Liver (tissue), 9 donors: ENCODE data around the gene UGT1A10. TPM values are rescaled to one million over a fixed set of nuclear protein-coding genes. Genes with fewer than 3 reads are reported as not detected.

Source experiments
- DNase-seq: peaks from one replicate; pipeline ENCODE4 v3.0.0-alpha.2; 2017; ENCODE audit warnings: low spot score
- H3K27ac ChIP-seq, 2 donors: one replicate each; pipeline ENCODE4 v1.7.0; 2013; ENCODE audit warnings: inconsistent platforms in 2 of 2, low read length in 2 of 2, control low read depth in 1 of 2, low read depth in 1 of 2, mild to moderate bottlenecking in 1 of 2
- H3K27me3 ChIP-seq, 4 donors: one replicate each; pipeline versions ENCODE4 v1.6.1 to v1.7.0; 2013; ENCODE audit warnings: low read length in 3 of 4, inconsistent platforms in 1 of 4, mild to moderate bottlenecking in 1 of 4, moderate library complexity in 1 of 4; ENCODE audit not compliant: control insufficient read depth in 4 of 4, insufficient read depth in 4 of 4
- H3K36me3 ChIP-seq, 4 donors: one replicate each; pipeline versions ENCODE4 v1.6.1 to v1.7.0; 2013; ENCODE audit warnings: low read length in 3 of 4, mild to moderate bottlenecking in 3 of 4, low read depth in 1 of 4, moderate library complexity in 1 of 4; ENCODE audit not compliant: control insufficient read depth in 4 of 4, insufficient read depth in 3 of 4
- H3K4me1 ChIP-seq, 4 donors: one replicate each; pipeline versions ENCODE4 v1.6.1 to v1.7.0; 2013; ENCODE audit warnings: low read length in 3 of 4, mild to moderate bottlenecking in 3 of 4, moderate library complexity in 1 of 4; ENCODE audit not compliant: control insufficient read depth in 4 of 4, insufficient read depth in 4 of 4
- H3K4me3 ChIP-seq, 3 donors: one replicate each; pipeline versions ENCODE4 v1.6.1 to v1.7.0; 2013; ENCODE audit warnings: low read length in 3 of 3, control low read depth in 1 of 3, low read depth in 1 of 3, mild to moderate bottlenecking in 1 of 3
- H3K9ac ChIP-seq, 2 donors: one replicate each; pipeline ENCODE4 v1.7.0; 2013; ENCODE audit warnings: low read length in 2 of 2, mild to moderate bottlenecking in 2 of 2, moderate library complexity in 2 of 2, control low read depth in 1 of 2, low read depth in 1 of 2
- H3K9me3 ChIP-seq, 4 donors: one replicate each; pipeline versions ENCODE4 v1.6.1 to v1.7.0; 2013; ENCODE audit warnings: low read length in 3 of 4; ENCODE audit not compliant: control insufficient read depth in 4 of 4
- EGR1 ChIP-seq, 2 donors: IDR thresholded peaks; 2 replicates each; pipeline ENCODE4 v1.6.1; 2016 to 2018; ENCODE audit warnings: antibody characterized with exemption in 2 of 2, low read depth in 2 of 2
- FOXA1 ChIP-seq: IDR thresholded peaks from 2 replicates; pipeline ENCODE4 v1.6.1; 2016; ENCODE audit warnings: antibody characterized with exemption
- FOXA2 ChIP-seq: IDR thresholded peaks from 2 replicates; pipeline ENCODE4 v1.6.1; 2016; ENCODE audit warnings: antibody characterized with exemption
- GABPA ChIP-seq, 2 donors: IDR thresholded peaks in 1 of 2; conservative IDR thresholded peaks in 1 of 2; 2 replicates each; pipeline ENCODE4 v1.6.1; 2016; ENCODE audit warnings: antibody characterized with exemption in 2 of 2, mild to moderate bottlenecking in 1 of 2, moderate library complexity in 1 of 2
- HNF4G ChIP-seq: IDR thresholded peaks from 2 replicates; pipeline ENCODE4 v1.6.1; 2016; ENCODE audit warnings: antibody characterized with exemption
- JUND ChIP-seq, 2 donors: IDR thresholded peaks; 2 replicates each; pipeline ENCODE4 v1.6.1; 2016; ENCODE audit warnings: antibody characterized with exemption in 2 of 2
- NR2F2 ChIP-seq: IDR thresholded peaks from 2 replicates; pipeline ENCODE4 v1.6.1; 2016; ENCODE audit warnings: antibody characterized with exemption
- RAD21 ChIP-seq, 2 donors: IDR thresholded peaks; 2 replicates each; pipeline ENCODE4 v1.6.1; 2016; ENCODE audit warnings: antibody characterized with exemption in 2 of 2, mild to moderate bottlenecking in 2 of 2
- RXRA ChIP-seq, 2 donors: IDR thresholded peaks; 2 replicates each; pipeline ENCODE4 v1.6.1; 2017 to 2018; ENCODE audit warnings: antibody characterized with exemption in 2 of 2, mild to moderate bottlenecking in 1 of 2
- SP1 ChIP-seq: IDR thresholded peaks from 2 replicates; pipeline ENCODE4 v1.6.1; 2018; ENCODE audit warnings: antibody characterized with exemption, mild to moderate bottlenecking
- TAF1 ChIP-seq: conservative IDR thresholded peaks from 2 replicates; pipeline ENCODE4 v1.6.1; 2016; ENCODE audit warnings: antibody characterized with exemption, mild to moderate bottlenecking
- YY1 ChIP-seq: IDR thresholded peaks from 2 replicates; pipeline ENCODE4 v1.6.1; 2016; ENCODE audit warnings: antibody characterized with exemption, mild to moderate bottlenecking
- WGBS: extraction: QIAGEN DNeasy Blood & Tissue Kit; methylation state at CpG from one replicate; pipeline ENCODE4 v1.1.7; 2013; 5-methylcytosine and 5-hydroxymethylcytosine counted together
- polyA plus RNA-seq, 2 donors: library from polyadenylated mRNA; stranded (reverse) in 1 of 2; unstranded in 1 of 2; fragments of 200-250 nt in 1 of 2; fragments of >200 nt in 1 of 2; fragmentation: Nextera tagmentation in 1 of 2; extraction: Ambion mirVana in 1 of 2; gene quantifications; one replicate each; pipeline versions ENCODE4 v1.2.1 to v1.2.3, GENCODE V29; 2013 to 2015
- total RNA-seq, 2 donors: library from RNA; depleted of rRNA; stranded (reverse); fragments of >200 nt; gene quantifications; one replicate each; pipeline ENCODE4 v1.2.3, GENCODE V29; 2014
- TF ChIP-seq, protein P1 (sequence below): IDR thresholded peaks from 2 replicates; pipeline ENCODE4 v1.6.1; 2016; ENCODE audit warnings: antibody characterized with exemption
- TF ChIP-seq, protein P2 (sequence below): IDR thresholded peaks from 2 replicates; pipeline ENCODE4 v1.6.1; 2016; ENCODE audit warnings: antibody characterized with exemption, mild to moderate bottlenecking
- TF ChIP-seq, protein P3 (sequence below): fragments of 150-350 bp; IDR thresholded peaks from 2 replicates; pipeline ENCODE4 v1.5.1; 2017; ENCODE audit warnings: improper control_type of control experiment, low read depth, low read length; ENCODE audit not compliant: missing input control
- TF ChIP-seq, protein P4 (sequence below): IDR thresholded peaks from 2 replicates; pipeline ENCODE4 v1.6.1; 2016; ENCODE audit warnings: antibody characterized with exemption
- donor health status: healthy.
- donor health status: healthy.
- donor health status: healthy.
- donor health status: healthy.
- donor health status: healthy.

UGT1A10 gene
- total and polyA plus RNA-seq, 4 donors, result 0.08 TPM; not detected in 2

DNA sequence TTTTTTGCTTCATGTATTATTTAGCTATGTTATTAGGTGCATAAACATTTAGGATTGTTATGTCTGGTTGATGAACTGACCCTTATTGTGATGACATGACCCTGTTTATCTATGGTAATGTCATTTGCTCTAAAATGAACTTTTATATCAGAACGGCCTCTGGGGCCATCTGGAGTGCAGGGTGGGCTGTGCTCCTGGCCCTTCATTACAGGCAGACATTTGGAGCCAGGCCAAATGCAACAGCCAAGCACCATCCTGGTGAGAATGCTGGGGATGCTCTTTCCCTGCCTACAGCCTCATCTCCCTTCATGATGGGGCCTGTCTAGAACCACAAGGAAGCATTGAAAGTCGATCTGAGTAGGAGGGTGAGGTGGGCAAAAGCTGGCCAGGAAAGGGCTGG lies 180.1 kb downstream of the UGT1A10 start:
- no peak for TF ChIP-seq EGR1 (IDR thresholded peaks at IDR 0.05; ENCODE audit: low read depth in 2 of 2)
- TF ChIP-seq JUND (IDR thresholded peaks at IDR 0.05), result no peak
- TF ChIP-seq HNF4G, result no peak
- TF ChIP-seq GABPA (IDR thresholded peaks at IDR 0.05 in 1 of 2, conservative IDR thresholded peaks at IDR 0.05 in 1 of 2), result no peak
- TF ChIP-seq, protein P1, sequence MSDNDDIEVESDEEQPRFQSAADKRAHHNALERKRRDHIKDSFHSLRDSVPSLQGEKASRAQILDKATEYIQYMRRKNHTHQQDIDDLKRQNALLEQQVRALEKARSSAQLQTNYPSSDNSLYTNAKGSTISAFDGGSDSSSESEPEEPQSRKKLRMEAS, result no peak
- TF ChIP-seq TAF1, result no peak
- no peak for TF ChIP-seq RXRA (IDR thresholded peaks at IDR 0.05)
- no peak for TF ChIP-seq NR2F2
- TF ChIP-seq SP1, result no peak
- TF ChIP-seq, protein P2, sequence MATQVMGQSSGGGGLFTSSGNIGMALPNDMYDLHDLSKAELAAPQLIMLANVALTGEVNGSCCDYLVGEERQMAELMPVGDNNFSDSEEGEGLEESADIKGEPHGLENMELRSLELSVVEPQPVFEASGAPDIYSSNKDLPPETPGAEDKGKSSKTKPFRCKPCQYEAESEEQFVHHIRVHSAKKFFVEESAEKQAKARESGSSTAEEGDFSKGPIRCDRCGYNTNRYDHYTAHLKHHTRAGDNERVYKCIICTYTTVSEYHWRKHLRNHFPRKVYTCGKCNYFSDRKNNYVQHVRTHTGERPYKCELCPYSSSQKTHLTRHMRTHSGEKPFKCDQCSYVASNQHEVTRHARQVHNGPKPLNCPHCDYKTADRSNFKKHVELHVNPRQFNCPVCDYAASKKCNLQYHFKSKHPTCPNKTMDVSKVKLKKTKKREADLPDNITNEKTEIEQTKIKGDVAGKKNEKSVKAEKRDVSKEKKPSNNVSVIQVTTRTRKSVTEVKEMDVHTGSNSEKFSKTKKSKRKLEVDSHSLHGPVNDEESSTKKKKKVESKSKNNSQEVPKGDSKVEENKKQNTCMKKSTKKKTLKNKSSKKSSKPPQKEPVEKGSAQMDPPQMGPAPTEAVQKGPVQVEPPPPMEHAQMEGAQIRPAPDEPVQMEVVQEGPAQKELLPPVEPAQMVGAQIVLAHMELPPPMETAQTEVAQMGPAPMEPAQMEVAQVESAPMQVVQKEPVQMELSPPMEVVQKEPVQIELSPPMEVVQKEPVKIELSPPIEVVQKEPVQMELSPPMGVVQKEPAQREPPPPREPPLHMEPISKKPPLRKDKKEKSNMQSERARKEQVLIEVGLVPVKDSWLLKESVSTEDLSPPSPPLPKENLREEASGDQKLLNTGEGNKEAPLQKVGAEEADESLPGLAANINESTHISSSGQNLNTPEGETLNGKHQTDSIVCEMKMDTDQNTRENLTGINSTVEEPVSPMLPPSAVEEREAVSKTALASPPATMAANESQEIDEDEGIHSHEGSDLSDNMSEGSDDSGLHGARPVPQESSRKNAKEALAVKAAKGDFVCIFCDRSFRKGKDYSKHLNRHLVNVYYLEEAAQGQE, result no peak
- TF ChIP-seq FOXA2, result no peak
- TF ChIP-seq FOXA1, result no peak
- TF ChIP-seq, protein P3, sequence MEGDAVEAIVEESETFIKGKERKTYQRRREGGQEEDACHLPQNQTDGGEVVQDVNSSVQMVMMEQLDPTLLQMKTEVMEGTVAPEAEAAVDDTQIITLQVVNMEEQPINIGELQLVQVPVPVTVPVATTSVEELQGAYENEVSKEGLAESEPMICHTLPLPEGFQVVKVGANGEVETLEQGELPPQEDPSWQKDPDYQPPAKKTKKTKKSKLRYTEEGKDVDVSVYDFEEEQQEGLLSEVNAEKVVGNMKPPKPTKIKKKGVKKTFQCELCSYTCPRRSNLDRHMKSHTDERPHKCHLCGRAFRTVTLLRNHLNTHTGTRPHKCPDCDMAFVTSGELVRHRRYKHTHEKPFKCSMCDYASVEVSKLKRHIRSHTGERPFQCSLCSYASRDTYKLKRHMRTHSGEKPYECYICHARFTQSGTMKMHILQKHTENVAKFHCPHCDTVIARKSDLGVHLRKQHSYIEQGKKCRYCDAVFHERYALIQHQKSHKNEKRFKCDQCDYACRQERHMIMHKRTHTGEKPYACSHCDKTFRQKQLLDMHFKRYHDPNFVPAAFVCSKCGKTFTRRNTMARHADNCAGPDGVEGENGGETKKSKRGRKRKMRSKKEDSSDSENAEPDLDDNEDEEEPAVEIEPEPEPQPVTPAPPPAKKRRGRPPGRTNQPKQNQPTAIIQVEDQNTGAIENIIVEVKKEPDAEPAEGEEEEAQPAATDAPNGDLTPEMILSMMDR, result no peak
- TF ChIP-seq, protein P4, sequence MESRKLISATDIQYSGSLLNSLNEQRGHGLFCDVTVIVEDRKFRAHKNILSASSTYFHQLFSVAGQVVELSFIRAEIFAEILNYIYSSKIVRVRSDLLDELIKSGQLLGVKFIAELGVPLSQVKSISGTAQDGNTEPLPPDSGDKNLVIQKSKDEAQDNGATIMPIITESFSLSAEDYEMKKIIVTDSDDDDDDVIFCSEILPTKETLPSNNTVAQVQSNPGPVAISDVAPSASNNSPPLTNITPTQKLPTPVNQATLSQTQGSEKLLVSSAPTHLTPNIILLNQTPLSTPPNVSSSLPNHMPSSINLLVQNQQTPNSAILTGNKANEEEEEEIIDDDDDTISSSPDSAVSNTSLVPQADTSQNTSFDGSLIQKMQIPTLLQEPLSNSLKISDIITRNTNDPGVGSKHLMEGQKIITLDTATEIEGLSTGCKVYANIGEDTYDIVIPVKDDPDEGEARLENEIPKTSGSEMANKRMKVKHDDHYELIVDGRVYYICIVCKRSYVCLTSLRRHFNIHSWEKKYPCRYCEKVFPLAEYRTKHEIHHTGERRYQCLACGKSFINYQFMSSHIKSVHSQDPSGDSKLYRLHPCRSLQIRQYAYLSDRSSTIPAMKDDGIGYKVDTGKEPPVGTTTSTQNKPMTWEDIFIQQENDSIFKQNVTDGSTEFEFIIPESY, result no peak
- no peak for TF ChIP-seq RAD21 (IDR thresholded peaks at IDR 0.05)
- no peak for TF ChIP-seq YY1

DNA sequence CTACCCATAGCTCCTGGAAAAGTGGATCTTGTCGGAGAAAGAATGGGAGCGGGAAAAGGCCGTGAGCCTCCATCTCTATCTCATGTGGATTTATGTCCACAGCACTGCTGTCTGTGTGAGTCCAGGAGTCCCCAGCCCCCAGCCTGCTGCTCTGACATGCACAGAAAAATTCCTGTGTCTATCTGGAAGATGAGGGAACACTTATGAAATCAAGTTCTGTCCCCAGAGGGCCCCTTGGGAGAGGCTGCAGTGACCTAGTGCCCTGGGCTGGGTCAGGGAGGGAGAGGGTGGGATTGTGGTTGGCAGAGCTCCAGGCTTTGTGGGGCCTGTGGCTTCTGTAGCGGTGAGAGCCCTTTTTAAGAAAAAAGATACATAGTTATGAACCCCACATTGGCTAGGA lies 180.5 kb downstream of the UGT1A10 start:
- Histone ChIP-seq H3K27me3 (no peaks in the 10 kb centered on the region), H3K4me1 (peaks cover 2 to 15% (median 7%) of the 10 kb centered on the region in 4 donors), H3K27ac (no peak overlapping the region), H3K9me3 (no peaks in the 10 kb centered on the region), H3K36me3 (no peaks in the 10 kb centered on the region), H3K4me3 (no peak overlapping the region), H3K9ac (no peak overlapping the region)
- 94% methylated on average over 4 of the region's 4 CpGs for WGBS
- DNase-seq, result no peak
- TF ChIP-seq EGR1 (IDR thresholded peaks at IDR 0.05; ENCODE audit: low read depth in 2 of 2) (no peak), RAD21 (IDR thresholded peaks at IDR 0.05) (no peak), FOXA2 (no peak)
- TF ChIP-seq, protein P3, result no peak
- TF ChIP-seq, protein P4, result no peak

More for the DNA sequence above, 180.1 kb downstream of the UGT1A10 start:
- H3K27me3 ChIP-seq, result no peaks in the 10 kb centered on the region
- H3K9ac ChIP-seq, result no peak overlapping the region
- WGBS, result 78% methylated on average over 2 of the region's 2 CpGs
- DNase-seq, result no peak
- no peak overlapping the region for H3K4me3 ChIP-seq
- no peak overlapping the region for H3K27ac ChIP-seq
- no peaks in the 10 kb centered on the region for H3K36me3 ChIP-seq
- peaks cover 0 to 11% (median 4%) of the 10 kb centered on the region in 4 donors for H3K4me1 ChIP-seq
- no peaks in the 10 kb centered on the region for H3K9me3 ChIP-seq
